Fibroblast of lung (primary cell): ENCODE data around the gene ELMO1. TPM values are rescaled to one million over a fixed set of nuclear protein-coding genes. Genes with fewer than 3 reads are reported as not detected.

ENCODE experiments used
- DNase-seq, 2 donors: peaks; one replicate each; pipeline versions ENCODE4 v3.0.0 to v3.0.0-alpha.2; 2010; ENCODE audit warnings: low read depth in 2 of 2
- H2AFZ ChIP-seq: 2 replicates; pipeline ENCODE4 v1.5.1; 2012; ENCODE audit warnings: low read length, control low read depth, inconsistent platforms
- H3K27ac ChIP-seq: 2 replicates; pipeline ENCODE4 v1.5.1; 2011; ENCODE audit warnings: low read length, control low read depth; ENCODE audit not compliant: insufficient read depth
- H3K27me3 ChIP-seq: 2 replicates; pipeline ENCODE4 v1.5.1; 2011; ENCODE audit warnings: mild to moderate bottlenecking, low read length; ENCODE audit not compliant: control insufficient read depth, insufficient read depth
- H3K36me3 ChIP-seq: 2 replicates; pipeline ENCODE4 v1.5.1; 2011; ENCODE audit warnings: low read length; ENCODE audit not compliant: control insufficient read depth, insufficient read depth
- H3K4me1 ChIP-seq: 2 replicates; pipeline ENCODE4 v1.5.1; 2011; ENCODE audit warnings: low read length; ENCODE audit not compliant: control insufficient read depth, insufficient read depth; ENCODE audit errors: extremely low read depth
- H3K4me2 ChIP-seq: 2 replicates; pipeline ENCODE4 v1.5.1; 2011; ENCODE audit warnings: low read length, control low read depth; ENCODE audit not compliant: insufficient read depth; ENCODE audit errors: extremely low read depth
- H3K4me3 ChIP-seq, 4 experiments: fragments of 200-600 bp in 1 of 4; sonication (generic) in 1 of 4; replicated peaks in 1 of 4; 2 replicates each; pipeline ENCODE4 v1.5.1; 2011 to 2016; ENCODE audit warnings: low read length in 4 of 4, low read depth in 3 of 4, mild to moderate bottlenecking in 3 of 4, control low read depth in 2 of 4, inconsistent platforms in 1 of 4, mixed read lengths in 1 of 4; ENCODE audit not compliant: insufficient read depth in 1 of 4; ENCODE audit errors: control extremely low read depth in 1 of 4
- H3K79me2 ChIP-seq: 2 replicates; pipeline ENCODE4 v1.5.1; 2012; ENCODE audit warnings: mild to moderate bottlenecking, low read length, inconsistent platforms; ENCODE audit not compliant: control insufficient read depth, insufficient read depth
- H3K9ac ChIP-seq: 2 replicates; pipeline ENCODE4 v1.5.1; 2011; ENCODE audit warnings: mild to moderate bottlenecking, low read length, control low read depth; ENCODE audit not compliant: insufficient read depth
- H3K9me3 ChIP-seq: 2 replicates; pipeline ENCODE4 v1.5.1; 2012; ENCODE audit warnings: low read depth, low read length; ENCODE audit not compliant: control insufficient read depth, insufficient read depth
- H4K20me1 ChIP-seq: 2 replicates; pipeline ENCODE4 v1.5.1; 2011; ENCODE audit warnings: low read length; ENCODE audit not compliant: control insufficient read depth, insufficient read depth; ENCODE audit errors: extremely low read depth
- EZH2 ChIP-seq: IDR thresholded peaks from 2 replicates; pipeline ENCODE4 v1.5.1; 2012; ENCODE audit warnings: low read length, control low read depth, mild to moderate bottlenecking; ENCODE audit errors: missing control alignments
- polyA plus RNA-seq, 2 donors: library from polyadenylated mRNA; depleted of rRNA in 1 of 2; stranded (reverse) in 1 of 2; unstranded in 1 of 2; fragments of >200 nt; gene quantifications; 2 replicates each; pipeline ENCODE4 v1.2.1, GENCODE V29; 2011 to 2012; ENCODE audit warnings: missing spikeins in 1 of 2
- total RNA-seq: library from RNA; depleted of rRNA; stranded (reverse); fragments of >200 nt; gene quantifications from 2 replicates; pipeline ENCODE4 v1.2.1, GENCODE V29; 2014
- TF ChIP-seq, protein P1 (sequence below), 2 donors: IDR thresholded peaks in 1 of 2; conservative IDR thresholded peaks in 1 of 2; 1 replicate in 1 of 2; 2 replicates in 1 of 2; pipeline ENCODE4 v1.5.1; 2011 to 2012; ENCODE audit warnings: low read length in 2 of 2, control low read depth in 1 of 2, inconsistent platforms in 1 of 2, low read depth in 1 of 2, mild to moderate bottlenecking in 1 of 2

Gene ELMO1
- total and polyA plus RNA-seq, 2 donors (not counting 1 experiment from before 2014, with no cell fraction given) = 0.50 TPM; not detected in 1

DNA sequence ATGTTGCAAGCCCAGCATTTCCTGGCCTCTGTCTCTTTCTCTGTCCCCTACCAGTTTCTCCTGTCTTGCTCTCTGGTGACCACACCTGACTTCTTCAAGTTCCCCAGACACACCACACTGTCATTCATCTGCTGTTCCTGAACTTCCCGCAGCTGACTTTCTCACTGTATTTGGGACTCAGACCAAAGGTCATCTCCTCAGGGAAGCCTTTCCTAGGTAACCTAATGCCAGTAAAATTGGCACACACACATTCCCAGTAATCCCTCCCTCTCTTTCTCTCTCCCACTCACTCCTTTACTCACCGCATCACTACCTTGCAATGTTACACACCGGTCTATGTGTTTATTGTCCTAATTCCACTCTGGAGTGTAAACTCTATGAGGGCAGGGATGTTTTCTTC lies 81.7 kb downstream of the ELMO1 start:
- Histone ChIP-seq H4K20me1 (no peaks in the 10 kb centered on the region), H2AFZ (no peak overlapping the region), H3K79me2 (no peaks in the 10 kb centered on the region), H3K4me2 (no peak overlapping the region), H3K9me3 (no peaks in the 10 kb centered on the region), H3K27ac (no peak overlapping the region), H3K4me1 (no peaks in the 10 kb centered on the region), H3K4me3 (no peak overlapping the region), H3K9ac (no peak overlapping the region), H3K27me3 (no peaks in the 10 kb centered on the region), H3K36me3 (no peaks in the 10 kb centered on the region)
- no peak for TF ChIP-seq EZH2
- TF ChIP-seq, protein P1, sequence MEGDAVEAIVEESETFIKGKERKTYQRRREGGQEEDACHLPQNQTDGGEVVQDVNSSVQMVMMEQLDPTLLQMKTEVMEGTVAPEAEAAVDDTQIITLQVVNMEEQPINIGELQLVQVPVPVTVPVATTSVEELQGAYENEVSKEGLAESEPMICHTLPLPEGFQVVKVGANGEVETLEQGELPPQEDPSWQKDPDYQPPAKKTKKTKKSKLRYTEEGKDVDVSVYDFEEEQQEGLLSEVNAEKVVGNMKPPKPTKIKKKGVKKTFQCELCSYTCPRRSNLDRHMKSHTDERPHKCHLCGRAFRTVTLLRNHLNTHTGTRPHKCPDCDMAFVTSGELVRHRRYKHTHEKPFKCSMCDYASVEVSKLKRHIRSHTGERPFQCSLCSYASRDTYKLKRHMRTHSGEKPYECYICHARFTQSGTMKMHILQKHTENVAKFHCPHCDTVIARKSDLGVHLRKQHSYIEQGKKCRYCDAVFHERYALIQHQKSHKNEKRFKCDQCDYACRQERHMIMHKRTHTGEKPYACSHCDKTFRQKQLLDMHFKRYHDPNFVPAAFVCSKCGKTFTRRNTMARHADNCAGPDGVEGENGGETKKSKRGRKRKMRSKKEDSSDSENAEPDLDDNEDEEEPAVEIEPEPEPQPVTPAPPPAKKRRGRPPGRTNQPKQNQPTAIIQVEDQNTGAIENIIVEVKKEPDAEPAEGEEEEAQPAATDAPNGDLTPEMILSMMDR (conservative IDR thresholded peaks at IDR 0.05 in 1 of 2, IDR thresholded peaks at IDR 0.05 in 1 of 2; ENCODE audit: low read depth in 1 of 2, low read length in 2 of 2) = no peak
- DNase-seq = no peak

DNA sequence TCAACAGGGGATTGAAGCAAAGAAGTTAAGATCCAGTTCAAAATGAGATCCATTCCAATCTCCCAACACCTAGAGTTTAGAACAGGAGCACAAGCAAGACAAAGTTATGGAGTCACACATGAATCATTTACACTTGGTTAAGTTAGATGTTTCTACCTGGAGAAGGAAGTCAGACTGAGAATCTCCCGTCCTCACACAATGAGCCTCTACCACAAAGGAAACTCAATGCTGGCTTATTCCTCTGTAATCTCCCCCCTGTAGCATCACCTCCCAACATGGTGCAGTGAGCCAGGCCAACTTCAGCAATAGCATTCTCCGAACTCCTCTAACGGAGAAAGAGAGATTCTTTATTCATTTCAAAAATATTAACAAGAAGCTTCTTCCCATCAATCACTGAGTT lies 82.2 kb downstream of the ELMO1 start:
- TF ChIP-seq EZH2 = no peak
- TF ChIP-seq, protein P1 (conservative IDR thresholded peaks at IDR 0.05 in 1 of 2, IDR thresholded peaks at IDR 0.05 in 1 of 2; ENCODE audit: low read depth in 1 of 2, low read length in 2 of 2) = no peak
- Histone ChIP-seq H2AFZ (no peak overlapping the region), H3K36me3 (no peaks in the 10 kb centered on the region), H4K20me1 (no peaks in the 10 kb centered on the region), H3K9me3 (no peaks in the 10 kb centered on the region), H3K27me3 (no peaks in the 10 kb centered on the region), H3K4me1 (no peaks in the 10 kb centered on the region), H3K79me2 (no peaks in the 10 kb centered on the region), H3K27ac (no peak overlapping the region), H3K4me3 (no peak overlapping the region), H3K4me2 (no peak overlapping the region), H3K9ac (no peak overlapping the region)
- no peak for DNase-seq

DNA sequence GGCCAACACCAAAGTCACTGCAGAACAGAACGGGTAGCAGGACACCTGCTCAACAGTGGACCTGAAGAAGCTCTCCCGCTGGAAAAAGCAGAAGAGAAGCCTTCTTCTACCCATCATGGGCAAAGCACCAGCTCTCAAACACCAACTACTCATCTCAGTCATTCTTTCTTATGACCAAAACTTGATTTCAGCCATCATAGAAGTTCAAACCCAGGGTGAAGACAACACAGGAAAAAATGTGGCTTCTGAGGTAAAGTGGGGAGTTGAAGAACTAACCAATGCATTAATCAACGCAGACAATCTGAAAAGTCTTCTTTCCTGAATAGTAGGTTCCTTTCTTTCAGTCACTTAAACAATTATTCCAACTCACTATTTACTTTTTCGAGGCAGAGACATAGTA lies 83.3 kb downstream of the ELMO1 start:
- H3K4me3 ChIP-seq = no peak overlapping the region
- no peaks in the 10 kb centered on the region for H3K4me1 ChIP-seq
- H2AFZ ChIP-seq = no peak overlapping the region
- no peak overlapping the region for H3K4me2 ChIP-seq
- H3K27ac ChIP-seq = no peak overlapping the region
- H4K20me1 ChIP-seq = no peaks in the 10 kb centered on the region
- H3K9ac ChIP-seq = no peak overlapping the region
- no peaks in the 10 kb centered on the region for H3K36me3 ChIP-seq
- H3K27me3 ChIP-seq = no peaks in the 10 kb centered on the region
- DNase-seq = no peak
- H3K79me2 ChIP-seq = no peaks in the 10 kb centered on the region
- no peaks in the 10 kb centered on the region for H3K9me3 ChIP-seq
- TF ChIP-seq EZH2 = no peak
- TF ChIP-seq, protein P1 (conservative IDR thresholded peaks at IDR 0.05 in 1 of 2, IDR thresholded peaks at IDR 0.05 in 1 of 2; ENCODE audit: low read depth in 1 of 2, low read length in 2 of 2) = no peak
